H1 (cell line): ENCODE results near the gene RNF149. TPM values are rescaled to one million over a fixed set of nuclear protein-coding genes. Genes with fewer than 3 reads are reported as not detected.
A peak's percentile ranks its signal among the peaks of the same experiment; 100 is the strongest.

Experiments
- CTCF ChIA-PET: fragments of 300-600 bp; sonication (Branson Sonifier 250); formaldehyde crosslinking; loops from one replicate; lab custom pipeline; 2021; ENCODE audit not compliant: partially characterized antibody; lab: Charles Lee
- POLR2A ChIA-PET: fragments of 300-600 bp; sonication (Branson Sonifier 250); formaldehyde crosslinking; loops from one replicate; lab custom pipeline; 2021; ENCODE audit warnings: inconsistent platforms; ENCODE audit not compliant: partially characterized antibody; lab: Charles Lee
- DNase-seq, 2 experiments: peaks; one replicate each; pipeline versions ENCODE4 v3.0.0 to v3.0.0-alpha.2; 2010 to 2022; ENCODE audit warnings: low spot score in 2 of 2, low read depth in 1 of 2, mixed read lengths in 1 of 2
- FAIRE-seq: peaks from 2 replicates; lab custom pipeline; 2011; peaks lifted over from hg19 to GRCh38; lab: Jason Lieb, UNC
- H2AFZ ChIP-seq: 2 replicates; pipeline ENCODE4 v1.8.1; 2012; ENCODE audit warnings: low read length, inconsistent platforms
- H2AK5ac ChIP-seq: 2 replicates; pipeline ENCODE4 v1.6.1; 2013; ENCODE audit warnings: low read depth, low read length
- H2BK120ac ChIP-seq: replicated peaks from 2 replicates; pipeline ENCODE3; 2013; ENCODE audit warnings: low read depth, low read length, inconsistent platforms
- H2BK12ac ChIP-seq: 2 replicates; pipeline ENCODE4 v1.6.1; 2013; ENCODE audit warnings: low read depth, low read length
- H2BK15ac ChIP-seq: 2 replicates; pipeline ENCODE4 v1.6.1; 2013; ENCODE audit warnings: low read length
- H2BK20ac ChIP-seq: 2 replicates; pipeline ENCODE4 v1.6.1; 2013; ENCODE audit warnings: low read length
- H2BK5ac ChIP-seq: 2 replicates; pipeline ENCODE4 v1.6.1; 2013; ENCODE audit warnings: low read depth, low read length
- H3K14ac ChIP-seq: 2 replicates; pipeline ENCODE4 v1.6.1; 2013; ENCODE audit warnings: inconsistent platforms; ENCODE audit not compliant: insufficient read length
- H3K18ac ChIP-seq: 2 replicates; pipeline ENCODE4 v1.6.1; 2013; ENCODE audit warnings: low read length; ENCODE audit errors: extremely low read depth
- H3K23ac ChIP-seq: 2 replicates; pipeline ENCODE4 v1.6.1; 2013; ENCODE audit warnings: inconsistent platforms; ENCODE audit not compliant: insufficient read length
- H3K23me2 ChIP-seq: 2 replicates; pipeline ENCODE4 v1.6.1; 2013; ENCODE audit warnings: low read depth, low read length
- H3K27ac ChIP-seq: 2 replicates; pipeline ENCODE4 v1.6.1; 2011; ENCODE audit warnings: low read depth, low read length, inconsistent platforms
- H3K27me3 ChIP-seq, 4 experiments: replicated peaks in 1 of 4; 1 replicate in 1 of 4; 2 replicates in 3 of 4; pipeline versions ENCODE4 v1.6.1 to v1.8.1; 2011 to 2013; ENCODE audit warnings: low read length in 3 of 4, mild to moderate bottlenecking in 3 of 4, inconsistent platforms in 2 of 4, mixed read lengths in 2 of 4, moderate library complexity in 1 of 4; ENCODE audit not compliant: control insufficient read depth in 3 of 4, insufficient read depth in 3 of 4; ENCODE audit errors: extremely low read depth in 1 of 4
- H3K36me3 ChIP-seq, 4 experiments: 2 replicates each; pipeline versions ENCODE4 v1.6.1 to v1.8.1; 2011 to 2013; ENCODE audit warnings: mild to moderate bottlenecking in 4 of 4, low read length in 3 of 4, moderate library complexity in 2 of 4, control low read depth in 1 of 4, inconsistent platforms in 1 of 4; ENCODE audit not compliant: insufficient read depth in 4 of 4, control insufficient read depth in 2 of 4
- H3K4ac ChIP-seq: replicated peaks from 2 replicates; pipeline ENCODE3; 2013; ENCODE audit warnings: low read length, low read depth, mixed read lengths, inconsistent platforms; ENCODE audit not compliant: insufficient read length
- H3K4me1 ChIP-seq, 4 experiments: replicated peaks in 1 of 4; 1 replicate in 1 of 4; 2 replicates in 3 of 4; pipeline versions ENCODE4 v1.6.1 to v1.8.1; 2011 to 2013; ENCODE audit warnings: low read length in 3 of 4, inconsistent platforms in 2 of 4, mixed read lengths in 1 of 4; ENCODE audit not compliant: insufficient read depth in 4 of 4, control insufficient read depth in 3 of 4
- H3K4me2 ChIP-seq, 2 experiments: 2 replicates each; pipeline versions ENCODE4 v1.6.1 to v1.8.1; 2011 to 2013; ENCODE audit warnings: low read depth in 2 of 2, low read length in 2 of 2, control low read depth in 1 of 2, inconsistent platforms in 1 of 2, mild to moderate bottlenecking in 1 of 2; ENCODE audit not compliant: insufficient read depth in 1 of 2
- H3K4me3 ChIP-seq, 4 experiments: fragments of 200-600, 300-600 bp in 1 of 4; sonication (generic), shearing (Covaris generic), sonication (Bioruptor Twin) in 1 of 4; 2 replicates each; pipeline versions ENCODE4 v1.5.1 to v1.8.1; 2011 to 2016; ENCODE audit warnings: low read length in 4 of 4, low read depth in 3 of 4, control low read depth in 2 of 4, inconsistent platforms in 2 of 4, mild to moderate bottlenecking in 2 of 4, mixed read lengths in 1 of 4, moderate library complexity in 1 of 4; ENCODE audit not compliant: insufficient read depth in 2 of 4; ENCODE audit errors: extremely low read depth in 1 of 4
- H3K56ac ChIP-seq: replicated peaks from 2 replicates; pipeline ENCODE3; 2013; ENCODE audit warnings: low read depth, mild to moderate bottlenecking, mixed read lengths, low read length, inconsistent platforms; ENCODE audit not compliant: insufficient read length
- H3K79me1 ChIP-seq: 2 replicates; pipeline ENCODE4 v1.6.1; 2013; ENCODE audit warnings: low read depth, low read length, control low read depth
- H3K79me2 ChIP-seq, 2 experiments: 2 replicates each; pipeline versions ENCODE4 v1.6.1 to v1.8.1; 2012 to 2013; ENCODE audit warnings: low read length in 2 of 2, mild to moderate bottlenecking in 2 of 2, inconsistent platforms in 1 of 2; ENCODE audit not compliant: insufficient read depth in 2 of 2, control insufficient read depth in 1 of 2
- H3K9ac ChIP-seq, 4 experiments: replicated peaks in 1 of 4; 1 replicate in 1 of 4; 2 replicates in 3 of 4; pipeline versions ENCODE4 v1.6.1 to v1.8.1; 2011 to 2013; ENCODE audit warnings: low read depth in 3 of 4, low read length in 3 of 4, control low read depth in 2 of 4, mild to moderate bottlenecking in 2 of 4, moderate library complexity in 2 of 4, inconsistent platforms in 1 of 4; ENCODE audit errors: extremely low read depth in 1 of 4
- H3K9me3 ChIP-seq, 2 experiments: 2 replicates each; pipeline versions ENCODE4 v1.6.1 to v1.8.1; 2012 to 2013; ENCODE audit warnings: mild to moderate bottlenecking in 2 of 2, moderate library complexity in 2 of 2, control low read depth in 1 of 2, inconsistent platforms in 1 of 2, low read depth in 1 of 2, low read length in 1 of 2, mixed read lengths in 1 of 2; ENCODE audit not compliant: insufficient read depth in 2 of 2
- H4K20me1 ChIP-seq, 2 experiments: replicated peaks in 1 of 2; 2 replicates each; pipeline versions ENCODE3 to v1.8.1; 2011 to 2013; ENCODE audit warnings: inconsistent platforms in 2 of 2, low read length in 2 of 2, mild to moderate bottlenecking in 1 of 2; ENCODE audit not compliant: insufficient read depth in 2 of 2, control insufficient read depth in 1 of 2
- H4K5ac ChIP-seq: 2 replicates; pipeline ENCODE4 v1.6.1; 2013; ENCODE audit warnings: low read length, low read depth, mixed read lengths, inconsistent platforms; ENCODE audit not compliant: insufficient read length
- H4K8ac ChIP-seq: 2 replicates; pipeline ENCODE4 v1.8.0; 2013; ENCODE audit warnings: mild to moderate bottlenecking, moderate library complexity, low read length, inconsistent platforms; ENCODE audit not compliant: insufficient read depth; ENCODE audit errors: extremely low read depth
- H4K91ac ChIP-seq: replicated peaks from 2 replicates; pipeline ENCODE3; 2013; ENCODE audit warnings: low read length, mixed read lengths, inconsistent platforms; ENCODE audit not compliant: insufficient read length
- BACH1 ChIP-seq: IDR thresholded peaks from 2 replicates; pipeline ENCODE4 v1.6.1; 2012; ENCODE audit warnings: low read length, improper control_type of control experiment
- CTCF ChIP-seq, 3 experiments: IDR thresholded peaks; 1 replicate in 2 of 3; 2 replicates in 1 of 3; pipeline versions ENCODE4 v1.5.1 to v1.6.1; 2011; ENCODE audit warnings: low read length in 3 of 3, mild to moderate bottlenecking in 3 of 3, inconsistent platforms in 2 of 3, low read depth in 1 of 3, moderate library complexity in 1 of 3; ENCODE audit not compliant: insufficient read depth in 1 of 3; ENCODE audit errors: control extremely low read depth in 1 of 3
- EP300 ChIP-seq, 2 experiments: IDR thresholded peaks; 1 replicate in 1 of 2; 2 replicates in 1 of 2; pipeline ENCODE4 v1.6.1; 2011 to 2012; ENCODE audit warnings: low read depth in 2 of 2, low read length in 2 of 2, mild to moderate bottlenecking in 2 of 2, borderline replicate concordance in 1 of 2, inconsistent platforms in 1 of 2, moderate library complexity in 1 of 2
- GTF2F1 ChIP-seq: IDR thresholded peaks from 2 replicates; pipeline ENCODE4 v1.6.1; 2012; ENCODE audit warnings: low read depth, low read length, improper control_type of control experiment, borderline replicate concordance
- NANOG ChIP-seq: IDR thresholded peaks from 2 replicates; pipeline ENCODE4 v1.6.1; 2011; ENCODE audit warnings: low read length, low read depth, mild to moderate bottlenecking, inconsistent platforms; ENCODE audit not compliant: insufficient read depth, poor library complexity, severe bottlenecking
- NRF1 ChIP-seq: IDR thresholded peaks from 2 replicates; pipeline ENCODE4 v1.6.1; 2011; ENCODE audit warnings: mild to moderate bottlenecking, low read depth, low read length, improper control_type of control experiment
- POLR2A ChIP-seq, 2 experiments: IDR thresholded peaks; 1 replicate in 1 of 2; 2 replicates in 1 of 2; pipeline ENCODE4 v1.6.1; 2011; ENCODE audit warnings: low read depth in 2 of 2, low read length in 2 of 2, mild to moderate bottlenecking in 2 of 2; ENCODE audit errors: control extremely low read depth in 1 of 2
- SP2 ChIP-seq: IDR thresholded peaks from 2 replicates; pipeline ENCODE4 v1.6.1; 2012; ENCODE audit warnings: mild to moderate bottlenecking, low read length, inconsistent platforms
- ZNF274 ChIP-seq: IDR thresholded peaks from 2 replicates; pipeline ENCODE4 v1.7.0; 2012; ENCODE audit warnings: low read length, borderline replicate concordance; ENCODE audit errors: extremely low read depth
- WGBS, 2 experiments: shearing (Covaris generic) in 1 of 2; methylation state at CpG; one replicate each; pipeline versions ENCODE4 v1.1.6 to v1.1.7; 2013 to 2015; ENCODE audit warnings: low lambda C conversion rate in 2 of 2, mixed read lengths in 2 of 2, inconsistent platforms in 1 of 2, low coverage in 1 of 2, missing lambda C conversion rate in 1 of 2; ENCODE audit not compliant: insufficient replicate concordance in 2 of 2, insufficient coverage in 1 of 2, insufficient read length in 1 of 2; ENCODE audit errors: extremely low coverage in 1 of 2, missing lambda C conversion rate in 1 of 2; 5-methylcytosine and 5-hydroxymethylcytosine counted together
- polyA plus RNA-seq, 7 experiments: library from polyadenylated mRNA; depleted of rRNA in 3 of 7; stranded (reverse) in 5 of 7; unstranded in 2 of 7; fragments of >200 nt in 5 of 7; fragments of 200-250 nt in 2 of 7; gene quantifications; 1 replicate in 5 of 7; 2 replicates in 1 of 7; 4 replicates in 1 of 7; pipeline versions ENCODE4 v1.2.1 to v1.2.3, GENCODE V29; 2011 to 2013; ENCODE audit warnings: missing spikeins in 2 of 7, mixed read lengths in 2 of 7
- total RNA-seq: library from RNA; stranded (reverse); fragmentation: NEBNext Ultra II Directional; extraction: Animal tissue kit (Norgen Biotek cat#: 25700); gene quantifications from 2 replicates; pipeline ENCODE4 v1.2.1, GENCODE V29; 2021

Gene RNF149
- total and polyA plus RNA-seq, 2 of the 8 experiments (the other 6 are each of a cell fraction or from before 2014, with no cell fraction given): 16.6 to 28.2 TPM

- H2BK120ac ChIP-seq: no peak overlapping the region
- no peak for FAIRE-seq
- ChIA-PET CTCF (interaction anchor here (0.7 to 2.2 kb wide), 10 partner anchors 14 to 316 kb away, joined by 3 to 8 read pairs (median 3); no protein-coding TSS in a partner anchor), POLR2A (interaction anchor here (0.9 to 3.7 kb wide), 10 partner anchors 8 to 251 kb away, joined by 3 to 17 read pairs (median 6); partner anchors contain the start of genes RNF149 and RPL31)
- WGBS, 2 experiments: 54% methylated on average over 17 of the region's 17 CpGs; no CpG with 5 or more reads in 1 of the 2 experiments
- no peak overlapping the region for H2AFZ ChIP-seq
- H3K4me1 ChIP-seq: peaks cover 0 to 18% (median 10%) of the 10 kb centered on the region in 4 experiments; a peak in 4 of 7 replicates
- H4K8ac ChIP-seq: no peak overlapping the region
- H2BK5ac ChIP-seq: no peak overlapping the region
- no peak overlapping the region for H2BK15ac ChIP-seq
- H3K36me3 ChIP-seq: peaks cover 0 to 7% (median 2%) of the 10 kb centered on the region in 4 experiments; a peak in 2 of 8 replicates
- no peak for DNase-seq
- peak overlapping the region; percentile 76 to 98 for H3K4me2 ChIP-seq
- H4K91ac ChIP-seq: no peak overlapping the region
- H3K23me2 ChIP-seq: peaks cover 4% of the 10 kb centered on the region
- H3K4ac ChIP-seq: no peak overlapping the region
- H3K56ac ChIP-seq: peak overlapping the region; percentile 20
- H3K79me1 ChIP-seq: peaks cover 6% of the 10 kb centered on the region
- peaks cover 9 to 32% of the 10 kb centered on the region in 2 experiments for H3K79me2 ChIP-seq
- H3K9me3 ChIP-seq: no peaks in the 10 kb centered on the region
- H3K14ac ChIP-seq: peak overlapping the region; percentile 74
- H2AK5ac ChIP-seq: no peak overlapping the region
- H4K5ac ChIP-seq: no peak overlapping the region
- peak overlapping the region in 2 of 4 experiments; percentile 77 to 82; a peak in 4 of 7 replicates for H3K9ac ChIP-seq
- no peaks in the 10 kb centered on the region for H3K27me3 ChIP-seq
- H4K20me1 ChIP-seq: peaks cover 6 to 7% of the 10 kb centered on the region in 2 experiments
- peak overlapping the region; percentile 76 to 94 (median 90) for H3K4me3 ChIP-seq
- no peak overlapping the region for H3K18ac ChIP-seq
- no peak overlapping the region for H2BK20ac ChIP-seq
- peak overlapping the region; percentile 70; the same call in 1 of the 2 replicates for H3K27ac ChIP-seq
- no peak overlapping the region for H3K23ac ChIP-seq
- H2BK12ac ChIP-seq: 0 out of 2 replicates have a peak overlapping the region, but pooled peaks have one; percentile 31
- TF ChIP-seq ZNF274: no peak
- no peak for TF ChIP-seq POLR2A (IDR thresholded peaks at IDR 0.05; ENCODE audit: control extremely low read depth in 1 of 2, low read depth in 2 of 2, low read length in 2 of 2)
- no peak for TF ChIP-seq GTF2F1
- no peak for TF ChIP-seq BACH1
- no peak for TF ChIP-seq EP300 (IDR thresholded peaks at IDR 0.05; ENCODE audit: borderline replicate concordance in 1 of 2, low read depth in 2 of 2, low read length in 2 of 2)
- no peak for TF ChIP-seq SP2
- no peak for TF ChIP-seq CTCF (IDR thresholded peaks at IDR 0.05; ENCODE audit: control extremely low read depth in 1 of 3, insufficient read depth in 1 of 3, low read depth in 1 of 3, low read length in 3 of 3)
- no peak for TF ChIP-seq NRF1
- TF ChIP-seq NANOG: no peak
Observed at GRCh38 chr2:101253703-101254450, 54.6 kb downstream of the RNF149 start.
